ENCODE data around the gene TTN. TPM values are rescaled to one million over a fixed set of nuclear protein-coding genes. Genes with fewer than 3 reads are reported as not detected.

TTN gene
- total RNA-seq, 1 donor from 2014 or later = under 0.01 TPM

GRCh38 chr2:178550352-178550751 is 256.9 kb downstream of the TTN start:
- no peak for DNase-seq (ENCODE audit: low read depth)
- no peak overlapping the region for H3K4me3 ChIP-seq (ENCODE audit: low read depth, low read length)
- no peak for TF ChIP-seq CTCF (IDR thresholded peaks at IDR 0.05; ENCODE audit: insufficient read depth, low read length, poor library complexity, severe bottlenecking)

DNA sequence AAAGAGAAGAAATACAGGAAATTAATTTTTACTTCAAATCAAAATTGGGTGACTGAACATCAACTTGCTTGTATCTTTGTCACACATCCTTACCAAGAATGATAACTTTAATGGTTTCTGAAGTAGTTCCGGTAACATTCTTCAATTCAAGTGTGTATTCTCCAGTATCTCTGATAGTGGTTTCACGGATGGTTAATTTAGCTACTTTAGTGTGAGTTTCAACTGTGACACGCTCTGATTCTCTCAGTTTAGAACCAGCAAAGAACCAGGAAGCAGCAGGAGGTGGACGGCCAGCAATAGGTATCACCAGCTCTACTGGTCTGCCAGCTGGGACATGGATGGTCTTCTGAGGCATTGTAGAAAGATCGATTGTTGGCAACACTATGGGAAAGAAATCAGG is 264.7 kb downstream of the TTN start:
- no peak for DNase-seq (ENCODE audit: low read depth)
- Histone ChIP-seq H3K27me3 (ENCODE audit: control insufficient read depth, insufficient read depth, low read length) (no peaks in the 10 kb centered on the region), H3K36me3 (ENCODE audit: control insufficient read depth, insufficient read depth, low read length) (no peaks in the 10 kb centered on the region), H3K4me3 (ENCODE audit: low read depth, low read length) (no peak overlapping the region)
- TF ChIP-seq CTCF (IDR thresholded peaks at IDR 0.05; ENCODE audit: insufficient read depth, low read length, poor library complexity, severe bottlenecking) = no peak

More at GRCh38 chr2:178550352-178550751, 256.9 kb downstream of the TTN start:
- Histone ChIP-seq H3K36me3 (ENCODE audit: control insufficient read depth, insufficient read depth, low read length) (no peaks in the 10 kb centered on the region), H3K27me3 (ENCODE audit: control insufficient read depth, insufficient read depth, low read length) (no peaks in the 10 kb centered on the region)

DNA sequence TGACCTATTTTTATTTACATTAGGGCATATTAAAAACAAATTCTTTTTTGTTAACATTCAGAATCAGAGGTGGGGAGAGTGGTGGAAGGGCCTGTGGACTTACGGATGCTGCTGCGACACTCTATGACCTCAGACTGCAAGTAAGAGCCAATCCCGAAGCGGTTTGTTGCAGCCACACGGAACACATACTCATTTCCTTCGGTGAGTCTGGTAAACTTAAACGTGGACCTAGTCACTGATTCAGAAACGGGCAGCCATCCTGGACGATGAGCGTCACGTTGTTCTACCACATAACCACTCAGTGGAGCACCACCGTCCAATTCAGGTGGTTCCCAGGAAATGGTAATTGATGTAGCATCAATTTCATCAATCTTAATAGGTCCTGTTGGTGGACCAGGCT is 265.1 kb downstream of the TTN start:
- no peaks in the 10 kb centered on the region for H3K27me3 ChIP-seq (ENCODE audit: control insufficient read depth, insufficient read depth, low read length)
- no peak for TF ChIP-seq CTCF (IDR thresholded peaks at IDR 0.05; ENCODE audit: insufficient read depth, low read length, poor library complexity, severe bottlenecking)
- no peak overlapping the region for H3K4me3 ChIP-seq (ENCODE audit: low read depth, low read length)
- no peak for DNase-seq (ENCODE audit: low read depth)
- H3K36me3 ChIP-seq (ENCODE audit: control insufficient read depth, insufficient read depth, low read length) = no peaks in the 10 kb centered on the region

DNA sequence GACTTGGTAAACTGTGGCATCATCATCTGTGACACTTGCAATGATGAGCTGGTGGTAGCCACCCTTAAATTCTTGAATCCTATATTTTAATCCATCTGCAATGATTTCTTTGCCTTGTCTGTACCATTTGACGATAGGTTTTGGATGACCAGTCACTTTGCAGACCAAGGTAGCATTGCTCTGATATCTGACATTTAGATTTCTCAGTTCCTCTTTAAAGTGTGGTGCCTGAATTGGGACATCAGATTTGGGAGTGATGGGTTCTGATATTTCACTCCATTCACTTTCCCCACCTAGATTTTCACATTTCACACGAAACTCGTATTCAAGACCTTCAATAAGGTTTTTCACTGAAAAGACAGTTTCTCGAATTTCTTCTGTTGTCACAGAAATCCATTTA is 271.2 kb downstream of the TTN start:
- H3K36me3 ChIP-seq (ENCODE audit: control insufficient read depth, insufficient read depth, low read length) = no peaks in the 10 kb centered on the region
- TF ChIP-seq CTCF (IDR thresholded peaks at IDR 0.05; ENCODE audit: insufficient read depth, low read length, poor library complexity, severe bottlenecking) = no peak
- DNase-seq (ENCODE audit: low read depth) = no peak
- no peak overlapping the region for H3K4me3 ChIP-seq (ENCODE audit: low read depth, low read length)
- H3K27me3 ChIP-seq (ENCODE audit: control insufficient read depth, insufficient read depth, low read length) = no peaks in the 10 kb centered on the region

DNA sequence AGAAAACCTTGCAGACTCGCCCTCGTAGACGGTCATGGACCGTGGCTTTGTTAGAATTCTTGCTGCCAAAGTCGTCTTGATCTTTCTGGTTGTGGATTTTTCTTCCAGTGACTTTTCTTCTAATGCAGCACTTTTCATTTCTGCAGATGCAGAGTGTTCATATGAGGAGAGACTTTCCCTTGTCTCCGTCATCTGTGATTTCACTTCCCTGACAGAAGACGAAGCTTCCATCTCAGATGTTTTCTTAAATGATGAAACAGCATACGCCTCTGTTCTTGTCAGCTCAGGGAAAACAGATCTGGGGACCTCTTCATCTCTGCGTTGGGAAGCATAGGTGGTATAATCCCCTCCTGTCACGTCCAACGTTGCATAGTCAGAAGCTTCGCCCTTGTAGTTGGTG is 276.1 kb downstream of the TTN start:
- DNase-seq (ENCODE audit: low read depth) = no peak
- no peak overlapping the region for H3K4me3 ChIP-seq (ENCODE audit: low read depth, low read length)
- no peaks in the 10 kb centered on the region for H3K36me3 ChIP-seq (ENCODE audit: control insufficient read depth, insufficient read depth, low read length)
- H3K27me3 ChIP-seq (ENCODE audit: control insufficient read depth, insufficient read depth, low read length) = no peaks in the 10 kb centered on the region
- no peak for TF ChIP-seq CTCF (IDR thresholded peaks at IDR 0.05; ENCODE audit: insufficient read depth, low read length, poor library complexity, severe bottlenecking)

DNA sequence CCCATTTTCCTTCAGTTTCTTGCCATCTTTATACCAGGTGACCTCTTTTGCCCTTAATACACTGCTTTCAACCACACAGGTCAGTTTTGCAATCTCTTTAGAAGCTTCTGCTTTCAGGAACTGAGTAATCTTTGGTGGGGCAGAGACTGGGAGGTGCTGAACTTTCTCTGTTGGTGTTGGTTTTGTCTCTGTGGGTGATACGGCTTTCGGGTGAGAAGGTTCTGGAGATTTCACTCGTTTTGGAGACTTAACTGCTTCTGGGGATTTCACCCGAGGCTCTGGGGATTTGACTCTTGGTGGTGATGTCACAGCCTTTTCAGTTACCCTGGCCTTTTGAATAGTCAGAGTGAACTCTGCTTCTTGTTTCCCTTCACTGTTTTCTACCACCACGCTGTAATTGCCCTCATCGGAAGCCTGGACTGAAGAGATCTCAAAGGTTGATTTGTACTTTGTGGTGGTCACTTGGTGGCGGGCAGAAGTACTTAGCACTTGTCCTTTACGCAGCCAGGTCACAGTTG is 276.5 kb downstream of the TTN start:
- no peak for TF ChIP-seq CTCF (IDR thresholded peaks at IDR 0.05; ENCODE audit: insufficient read depth, low read length, poor library complexity, severe bottlenecking)
- DNase-seq (ENCODE audit: low read depth) = no peak
- Histone ChIP-seq H3K27me3 (ENCODE audit: control insufficient read depth, insufficient read depth, low read length) (no peaks in the 10 kb centered on the region), H3K36me3 (ENCODE audit: control insufficient read depth, insufficient read depth, low read length) (no peaks in the 10 kb centered on the region), H3K4me3 (ENCODE audit: low read depth, low read length) (no peak overlapping the region)

Data from kidney epithelial cell (primary cell).